Vagina (tissue), 2 donors: ENCODE results near the gene PLEKHG3.

Experiments
- CTCF ChIP-seq, 3 experiments: fragments of 450-650 bp in 2 of 3; fragments of 200-600 bp in 1 of 3; sonication (generic) in 1 of 3; IDR thresholded peaks; one replicate each; pipeline ENCODE4 v1.5.1; 2017 to 2019; ENCODE audit warnings: antibody characterized with exemption in 3 of 3, mild to moderate bottlenecking in 2 of 3, moderate library complexity in 2 of 3
- POLR2A ChIP-seq, 2 donors: fragments of 450-650 bp; IDR thresholded peaks; one replicate each; pipeline ENCODE4 v1.6.1; 2017; ENCODE audit warnings: antibody characterized with exemption in 2 of 2, mild to moderate bottlenecking in 2 of 2, moderate library complexity in 2 of 2
- POLR2AphosphoS5 ChIP-seq, 2 donors: sonication (generic); formaldehyde crosslinking; IDR thresholded peaks; one replicate each; pipeline ENCODE4 v1.9.0; 2017; ENCODE audit warnings: antibody characterized with exemption in 2 of 2, mild to moderate bottlenecking in 2 of 2, low read depth in 1 of 2; ENCODE audit not compliant: insufficient read depth in 1 of 2

DNA sequence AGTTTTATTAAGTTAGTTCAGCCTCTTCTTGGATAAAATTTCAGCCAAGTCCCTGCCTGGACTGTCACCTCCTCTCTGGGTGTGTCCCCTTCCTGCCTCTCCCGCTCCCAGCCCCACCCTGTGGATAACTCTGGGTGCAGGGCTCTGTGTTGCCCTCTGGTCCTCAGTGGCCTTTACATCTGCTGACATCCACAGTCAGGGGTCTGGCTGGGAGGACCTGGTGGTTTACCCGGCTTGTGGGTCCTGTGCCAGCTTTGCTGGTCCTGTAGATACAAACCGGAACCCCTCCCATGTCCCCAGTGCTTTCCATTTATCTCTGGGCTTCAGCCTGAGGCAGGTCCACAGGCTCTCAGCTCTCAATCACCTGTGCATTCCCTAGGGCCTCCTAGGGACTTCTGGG is 28.9 kb upstream of the PLEKHG3 start:
- TF ChIP-seq CTCF (IDR thresholded peaks at IDR 0.05) (no peak), POLR2A (IDR thresholded peaks at IDR 0.05) (no peak), POLR2AphosphoS5 (IDR thresholded peaks at IDR 0.05; ENCODE audit: insufficient read depth in 1 of 2, low read depth in 1 of 2) (no peak)
